Measurements from ENCODE around the gene RAB25.

RAB25 gene

DNA sequence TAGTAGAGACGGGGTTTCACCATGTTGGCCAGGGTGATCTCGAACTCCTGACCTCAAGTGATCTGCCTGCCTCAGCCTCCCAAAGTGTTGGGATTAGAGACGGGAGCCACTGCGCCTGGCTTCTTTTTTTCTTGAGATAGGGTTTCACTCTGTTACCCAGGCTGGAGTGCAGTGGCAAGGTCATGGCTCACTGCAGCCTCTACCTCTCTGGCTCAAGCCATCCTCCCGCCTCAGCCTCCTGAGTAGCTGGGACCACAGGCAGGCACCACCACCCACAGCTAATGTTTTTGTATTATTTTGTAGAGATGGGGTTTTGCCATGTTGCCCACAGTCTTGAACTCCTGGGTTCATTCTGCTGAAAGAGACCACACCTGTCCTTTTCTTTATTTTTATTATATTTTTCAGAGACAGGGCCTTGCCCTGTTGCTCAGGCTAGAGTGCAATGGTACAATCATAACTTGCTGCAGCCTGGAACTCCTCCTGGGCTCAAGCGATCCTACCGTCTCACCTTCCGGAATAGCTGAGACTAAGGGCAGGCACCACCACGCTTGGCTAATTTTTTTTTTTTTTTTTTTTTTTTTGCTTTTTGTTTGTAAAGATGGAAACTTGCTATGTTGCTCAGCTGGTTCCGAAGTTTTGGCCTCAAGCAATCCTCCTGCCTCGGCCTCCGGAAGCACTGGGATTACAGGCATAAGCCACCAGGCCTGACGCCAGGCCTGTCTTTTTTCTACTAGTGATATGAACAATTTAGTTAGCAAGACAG is 56.6 kb downstream of the RAB25 start:
- DNase-seq (ENCODE audit: low read depth) = no peak

DNA sequence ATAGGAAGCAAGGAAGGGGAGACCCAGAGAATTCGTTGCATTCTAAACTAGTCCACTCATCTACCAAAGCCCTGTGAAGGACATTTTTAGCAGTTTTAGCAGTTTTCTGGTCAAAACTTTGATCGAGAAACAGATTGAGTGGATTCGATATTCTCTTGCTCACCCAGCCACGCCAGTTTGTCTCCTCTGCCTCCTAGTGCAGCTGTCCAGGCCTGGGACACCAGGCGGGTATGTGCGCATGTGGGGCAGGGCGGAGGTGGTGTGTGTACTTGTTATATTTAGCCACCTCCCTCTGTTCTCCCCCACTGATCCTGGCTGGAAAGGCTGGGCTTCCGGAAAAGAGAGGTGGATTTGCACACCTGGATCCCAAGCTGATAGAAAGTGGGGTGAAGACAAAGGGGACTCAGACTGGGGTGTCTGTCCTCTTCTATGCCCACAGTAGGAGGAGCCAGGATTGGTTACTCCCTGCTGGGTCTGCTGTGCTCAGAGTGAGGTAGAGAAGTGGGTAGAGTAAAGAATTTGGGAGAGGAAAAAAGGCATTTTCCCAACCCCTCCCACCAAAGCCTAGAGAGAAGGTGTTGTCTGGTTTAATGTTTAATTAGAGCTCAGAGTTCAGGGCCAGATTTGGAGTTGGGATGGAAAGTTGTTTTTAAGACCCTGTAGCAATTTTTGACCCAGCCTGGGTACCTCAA is 57.4 kb downstream of the RAB25 start:
- no peak for DNase-seq (ENCODE audit: low read depth)

DNA sequence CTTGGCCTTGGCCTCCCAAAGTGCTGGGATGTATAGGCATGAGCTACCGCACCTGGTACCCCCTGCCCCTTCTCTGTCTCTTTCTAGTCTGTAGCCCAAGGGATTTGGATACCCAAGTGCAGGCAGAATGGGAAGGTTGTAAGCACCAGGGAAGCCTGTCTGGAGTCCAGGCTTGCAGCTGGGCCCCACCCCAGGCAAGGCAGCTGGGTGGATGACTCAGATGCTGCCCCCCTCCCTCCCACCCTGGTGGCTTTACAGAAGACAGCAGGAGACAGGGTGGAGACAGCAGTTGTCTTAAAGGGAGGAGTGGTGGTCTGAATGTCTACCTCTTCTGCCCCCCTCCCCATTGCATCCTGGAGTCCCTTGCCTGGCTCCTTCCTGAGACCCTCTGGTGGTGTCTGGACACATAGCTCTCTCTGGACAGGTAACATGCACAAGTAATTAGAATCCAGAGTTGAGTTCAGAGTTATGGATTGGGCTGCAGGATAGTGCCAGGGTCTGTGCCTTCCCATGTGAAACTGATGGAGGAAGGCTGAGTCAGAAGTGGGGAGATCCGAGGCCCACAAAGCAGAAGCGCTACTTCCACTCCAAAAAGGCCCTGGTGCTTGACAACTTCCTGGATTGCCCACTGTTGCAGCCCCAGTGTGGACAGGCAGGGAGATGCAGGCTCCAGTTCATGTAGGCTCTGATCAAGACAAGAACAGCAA is 58.7 kb downstream of the RAB25 start:
- DNase-seq (ENCODE audit: low read depth) = no peak

All from activated T-helper 9 cell treated with anti-CD3 and anti-CD28 coated beads, Interleukin-2, amount 50 U/mL, for 16 hours (primary cell).